ENCODE data around the gene CD164. TPM values are rescaled to one million over a fixed set of nuclear protein-coding genes. Genes with fewer than 3 reads are reported as not detected.

CD164 gene
- total RNA-seq, 1 experiment from 2014 or later, result 228 TPM

DNA sequence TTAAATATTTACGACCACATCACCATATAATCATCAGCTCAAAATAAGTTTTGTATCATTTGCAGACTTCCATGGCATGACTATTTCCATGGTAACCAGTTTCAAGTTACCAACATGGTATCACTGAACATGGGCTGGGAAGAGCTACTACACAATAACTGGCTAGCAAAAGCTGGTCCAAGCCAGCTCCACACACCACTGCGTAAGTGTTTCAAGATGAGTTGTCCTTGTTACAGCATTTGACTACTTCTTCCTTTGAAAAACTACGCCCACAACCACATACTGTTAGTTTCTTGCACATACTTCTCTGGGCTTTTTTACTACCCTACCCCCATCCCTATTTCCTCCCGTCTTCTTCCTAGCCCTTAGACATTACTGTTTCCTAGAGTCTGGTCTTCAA lies 8.5 kb downstream of the CD164 start:
- CTCF ChIA-PET, result no interaction called here
- peaks cover 5% of the 10 kb centered on the region for H3K36me3 ChIP-seq (ENCODE audit: control insufficient read depth, insufficient read depth, low read length)
- no peak for DNase-seq
- Mint-ChIP-seq H3K27ac (ENCODE audit: unreplicated experiment) (peak overlapping the region; percentile 5), H3K4me1 (ENCODE audit: low read depth, unreplicated experiment) (peaks cover 11% of the 10 kb centered on the region), H3K36me3 (ENCODE audit: insufficient read depth, unreplicated experiment) (peaks cover 84% of the 10 kb centered on the region), H3K9me3 (ENCODE audit: unreplicated experiment) (no peaks in the 10 kb centered on the region), H3K4me3 (ENCODE audit: unreplicated experiment) (no peak overlapping the region), H3K27me3 (ENCODE audit: insufficient read depth, unreplicated experiment) (no peaks in the 10 kb centered on the region)
- no peak overlapping the region for H3K4me3 ChIP-seq (ENCODE audit: low read depth, low read length)
- POLR2A ChIA-PET, result no interaction called here
- BruUV-seq (replicated peaks), result no TSS peak
- intact Hi-C loops (cut with micrococcal nuclease; ENCODE audit: unreplicated experiment), result no loop called here
- TF ChIP-seq CTCF (IDR thresholded peaks at IDR 0.05; ENCODE audit: insufficient read depth in 1 of 2, low read depth in 1 of 2, low read length in 1 of 2, severe bottlenecking in 1 of 2, unreplicated experiment in 1 of 2), result no peak
- no peaks in the 10 kb centered on the region for H3K4me1 ChIP-seq
- no peaks in the 10 kb centered on the region for H3K27me3 ChIP-seq (replicated peaks; ENCODE audit: control insufficient read depth, insufficient read depth, low read length)
- no peaks in the 10 kb centered on the region for H3K9me3 ChIP-seq

- Mint-ChIP-seq H3K27me3 (ENCODE audit: insufficient read depth, unreplicated experiment) (no peaks in the 10 kb centered on the region), H3K4me1 (ENCODE audit: low read depth, unreplicated experiment) (peaks cover 9% of the 10 kb centered on the region), H3K9me3 (ENCODE audit: unreplicated experiment) (no peaks in the 10 kb centered on the region), H3K27ac (ENCODE audit: unreplicated experiment) (peak overlapping the region; percentile 5), H3K4me3 (ENCODE audit: unreplicated experiment) (no peak overlapping the region), H3K36me3 (ENCODE audit: insufficient read depth, unreplicated experiment) (peaks cover 84% of the 10 kb centered on the region)
- Histone ChIP-seq H3K4me3 (ENCODE audit: low read depth, low read length) (no peak overlapping the region), H3K36me3 (ENCODE audit: control insufficient read depth, insufficient read depth, low read length) (peaks cover 5% of the 10 kb centered on the region), H3K4me1 (no peaks in the 10 kb centered on the region), H3K27me3 (replicated peaks; ENCODE audit: control insufficient read depth, insufficient read depth, low read length) (no peaks in the 10 kb centered on the region), H3K9me3 (no peaks in the 10 kb centered on the region)
- CTCF ChIA-PET, result no interaction called here
- POLR2A ChIA-PET, result no interaction called here
- TF ChIP-seq CTCF (IDR thresholded peaks at IDR 0.05; ENCODE audit: insufficient read depth in 1 of 2, low read depth in 1 of 2, low read length in 1 of 2, severe bottlenecking in 1 of 2, unreplicated experiment in 1 of 2), result no peak
- intact Hi-C loops (cut with micrococcal nuclease; ENCODE audit: unreplicated experiment), result no loop called here
- no TSS peak for BruUV-seq (replicated peaks)
- DNase-seq, result no peak
These were observed 8.9 kb downstream of the CD164 start for GRCh38 chr6:109373331-109373730.

GRCh38 chr6:109372130-109372529 lies 10.1 kb downstream of the CD164 start:
- peaks cover 9% of the 10 kb centered on the region for H3K4me1 Mint-ChIP-seq (ENCODE audit: low read depth, unreplicated experiment)
- H3K27me3 ChIP-seq (replicated peaks; ENCODE audit: control insufficient read depth, insufficient read depth, low read length), result no peaks in the 10 kb centered on the region
- H3K36me3 ChIP-seq (ENCODE audit: control insufficient read depth, insufficient read depth, low read length), result peaks cover 5% of the 10 kb centered on the region
- CTCF ChIA-PET, result no interaction called here
- H3K4me3 ChIP-seq (ENCODE audit: low read depth, low read length), result no peak overlapping the region
- no peaks in the 10 kb centered on the region for H3K9me3 Mint-ChIP-seq (ENCODE audit: unreplicated experiment)
- intact Hi-C loops (cut with micrococcal nuclease; ENCODE audit: unreplicated experiment), result no loop called here
- no peak for TF ChIP-seq CTCF (IDR thresholded peaks at IDR 0.05; ENCODE audit: insufficient read depth in 1 of 2, low read depth in 1 of 2, low read length in 1 of 2, severe bottlenecking in 1 of 2, unreplicated experiment in 1 of 2)
- no TSS peak for BruUV-seq (replicated peaks)
- H3K27ac Mint-ChIP-seq (ENCODE audit: unreplicated experiment), result no peak overlapping the region
- H3K4me3 Mint-ChIP-seq (ENCODE audit: unreplicated experiment), result no peak overlapping the region
- H3K27me3 Mint-ChIP-seq (ENCODE audit: insufficient read depth, unreplicated experiment), result no peaks in the 10 kb centered on the region
- POLR2A ChIA-PET, result no interaction called here
- H3K4me1 ChIP-seq, result no peaks in the 10 kb centered on the region
- H3K36me3 Mint-ChIP-seq (ENCODE audit: insufficient read depth, unreplicated experiment), result peaks cover 83% of the 10 kb centered on the region
- no peak for DNase-seq
- no peaks in the 10 kb centered on the region for H3K9me3 ChIP-seq
